Body of pancreas (tissue), 4 donors: Measurements from ENCODE around the gene WWOX. TPM values are rescaled to one million over a fixed set of nuclear protein-coding genes. Genes with fewer than 3 reads are reported as not detected.

Experiments
- ATAC-seq: fragments of 150-250 bp; one replicate; pipeline ENCODE4 v1.9.1; 2016
- DNase-seq, 4 donors: peaks; one replicate each; pipeline ENCODE4 v3.0.0-alpha.2; 2019
- H3K27ac ChIP-seq, 4 donors: fragments of 200-600 bp; sonication (generic); 1 replicate in 3 of 4; 2 replicates in 1 of 4; pipeline versions ENCODE4 v1.5.1 to v1.6.1; 2016 to 2019; ENCODE audit warnings: mild to moderate bottlenecking in 1 of 4, mixed read lengths in 1 of 4, moderate library complexity in 1 of 4
- H3K27me3 ChIP-seq, 2 donors: fragments of 200-600 bp; sonication (generic); one replicate each; pipeline ENCODE4 v1.6.0; 2016; ENCODE audit warnings: mild to moderate bottlenecking in 1 of 2
- H3K36me3 ChIP-seq, 2 donors: fragments of 200-600 bp; sonication (generic); replicated peaks in 1 of 2; 2 replicates each; pipeline ENCODE4 v1.5.1; 2016; ENCODE audit warnings: low read depth in 2 of 2; ENCODE audit not compliant: insufficient read depth in 1 of 2
- H3K4me1 ChIP-seq: fragments of 200-600 bp; sonication (generic); one replicate; pipeline ENCODE4 v1.6.0; 2016
- H3K4me3 ChIP-seq, 2 donors: fragments of 200-600 bp; sonication (generic); 1 replicate in 1 of 2; 2 replicates in 1 of 2; pipeline ENCODE4 v1.5.1; 2016 to 2019
- H3K9me3 ChIP-seq, 3 donors: fragments of 200-600 bp; sonication (generic); 1 replicate in 2 of 3; 2 replicates in 1 of 3; pipeline ENCODE4 v1.5.1; 2016
- CTCF ChIP-seq, 7 experiments: fragments of 450-650 bp in 4 of 7; fragments of 200-600 bp in 3 of 7; sonication (generic) in 3 of 7; IDR thresholded peaks; one replicate each; pipeline ENCODE4 v1.5.1; 2016 to 2019; ENCODE audit warnings: antibody characterized with exemption in 7 of 7
- POLR2A ChIP-seq, 3 donors: fragments of 450-650 bp; IDR thresholded peaks; one replicate each; pipeline ENCODE4 v1.6.1; 2016; ENCODE audit warnings: antibody characterized with exemption in 3 of 3, mild to moderate bottlenecking in 2 of 3
- WGBS, 2 donors: methylation state at CpG; one replicate each; pipeline ENCODE4 v1.1.5; 2017; 5-methylcytosine and 5-hydroxymethylcytosine counted together
- intact Hi-C: fragments of 100-400 bp; cut with DNase I; formaldehyde crosslinking; loops from one replicate; pipeline ENCODE4 v1.15.1; 2023
- total RNA-seq, 2 donors: library from RNA; depleted of rRNA; stranded (reverse); fragments of >200 nt; gene quantifications; one replicate each; pipeline ENCODE4 v1.1.0, GENCODE V29; 2016

The WWOX gene
- total RNA-seq, 2 donors from 2014 or later: 52.7 to 67.2 TPM

GRCh38 chr16:78458588-78458987, 359.1 kb downstream of the WWOX start:
- intact Hi-C loops: no loop called here
- no peaks in the 10 kb centered on the region for H3K27me3 ChIP-seq
- no peaks in the 10 kb centered on the region for H3K9me3 ChIP-seq
- no peaks in the 10 kb centered on the region for H3K4me1 ChIP-seq
- 92 to 100% methylated on average over 2 of the region's 2 CpGs for WGBS, 2 donors
- DNase-seq (no peak), ATAC-seq (no peak)
- H3K36me3 ChIP-seq: no peaks in the 10 kb centered on the region
- no peak overlapping the region for H3K27ac ChIP-seq
- TF ChIP-seq CTCF (IDR thresholded peaks at IDR 0.05) (no peak), POLR2A (IDR thresholded peaks at IDR 0.05) (no peak)
- no peak overlapping the region for H3K4me3 ChIP-seq

GRCh38 chr16:78460428-78460827, 361.0 kb downstream of the WWOX start:
- no peaks in the 10 kb centered on the region for H3K9me3 ChIP-seq
- H3K27me3 ChIP-seq: no peaks in the 10 kb centered on the region
- no peak for DNase-seq
- intact Hi-C loops: no loop called here
- H3K36me3 ChIP-seq: no peaks in the 10 kb centered on the region
- no peaks in the 10 kb centered on the region for H3K4me1 ChIP-seq
- TF ChIP-seq POLR2A (IDR thresholded peaks at IDR 0.05) (no peak), CTCF (IDR thresholded peaks at IDR 0.05) (no peak)
- ATAC-seq: no peak
- no peak overlapping the region for H3K27ac ChIP-seq
- WGBS, 2 donors: 84 to 88% methylated on average over 4 of the region's 4 CpGs
- no peak overlapping the region for H3K4me3 ChIP-seq

- Histone ChIP-seq H3K9me3 (no peaks in the 10 kb centered on the region), H3K27ac (no peak overlapping the region), H3K27me3 (no peaks in the 10 kb centered on the region), H3K36me3 (no peaks in the 10 kb centered on the region), H3K4me3 (no peak overlapping the region), H3K4me1 (no peaks in the 10 kb centered on the region)
- no peak for ATAC-seq
- WGBS, 2 donors: 69 to 84% methylated on average over 4 of the region's 4 CpGs
- intact Hi-C loops: no loop called here
- DNase-seq: no peak
- no peak for TF ChIP-seq POLR2A (IDR thresholded peaks at IDR 0.05)
- no peak for TF ChIP-seq CTCF (IDR thresholded peaks at IDR 0.05)
These were observed 361.6 kb downstream of the WWOX start for GRCh38 chr16:78461087-78461486.

GRCh38 chr16:78461496-78462287, 362.2 kb downstream of the WWOX start:
- Histone ChIP-seq H3K27ac (no peak overlapping the region), H3K36me3 (no peaks in the 10 kb centered on the region), H3K9me3 (no peaks in the 10 kb centered on the region), H3K27me3 (no peaks in the 10 kb centered on the region), H3K4me1 (no peaks in the 10 kb centered on the region), H3K4me3 (no peak overlapping the region)
- no peak for ATAC-seq
- intact Hi-C loops: no loop called here
- 66 to 74% methylated on average over 9 of the region's 9 CpGs for WGBS, 2 donors
- no peak for TF ChIP-seq POLR2A (IDR thresholded peaks at IDR 0.05)
- no peak for TF ChIP-seq CTCF (IDR thresholded peaks at IDR 0.05)
- no peak for DNase-seq
